Stimulated activated CD8-positive, alpha-beta memory T cell treated with anti-CD3 and anti-CD28 coated beads, Interleukin-15, amount 100 ng/mL, for 4 hours (primary cell): ENCODE results near the gene SMYD3.
"Not testable (repeated sequence)": the region's sequence is repeated elsewhere in the genome, so short reads cannot be mapped to it uniquely, and the experiment has no call there.

Experiments used
- DNase-seq, 2 donors: peaks; one replicate each; pipeline ENCODE4 v3.0.0-alpha.2; 2020; ENCODE audit warnings: low read depth in 2 of 2

The SMYD3 gene

DNA sequence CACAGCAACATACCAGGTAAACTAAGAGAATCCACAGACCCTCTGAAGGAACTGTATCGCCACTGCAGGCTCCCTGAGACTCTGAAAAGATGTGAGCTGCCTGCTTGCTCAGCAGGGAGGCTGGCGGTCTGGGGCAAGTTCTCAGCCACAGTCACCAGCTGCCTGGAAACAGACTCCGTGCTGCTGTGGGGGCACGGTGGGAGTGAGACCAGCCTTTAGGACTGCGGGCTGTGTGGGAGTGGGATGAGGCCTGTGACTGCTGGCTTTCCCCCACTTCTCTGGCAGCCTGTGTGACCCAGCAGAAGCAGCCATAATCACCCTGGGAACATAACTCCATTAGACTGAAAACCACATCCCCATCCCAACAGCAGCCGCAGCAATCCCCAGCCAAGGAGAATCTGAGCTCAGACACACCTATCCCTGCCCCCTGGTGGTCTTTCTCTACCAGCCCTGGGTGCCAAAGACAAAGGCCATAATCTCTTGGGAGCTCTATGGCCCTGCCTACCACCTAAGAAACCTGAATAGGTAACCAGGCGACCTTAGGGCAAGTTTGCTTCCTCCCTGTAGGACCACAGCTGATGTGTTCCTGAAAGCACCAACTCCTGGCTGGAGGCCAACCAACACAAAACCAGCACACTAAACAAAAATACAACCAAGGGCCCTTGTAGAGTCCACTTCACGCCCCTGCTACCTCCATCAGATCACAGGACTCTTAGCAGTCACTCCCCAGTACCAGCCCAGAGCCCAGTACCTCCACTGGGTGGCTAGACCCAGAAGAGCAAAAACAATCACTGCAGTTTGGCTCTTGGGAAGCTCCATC, 151.5 kb downstream of the SMYD3 start:
- no peak for DNase-seq

DNA sequence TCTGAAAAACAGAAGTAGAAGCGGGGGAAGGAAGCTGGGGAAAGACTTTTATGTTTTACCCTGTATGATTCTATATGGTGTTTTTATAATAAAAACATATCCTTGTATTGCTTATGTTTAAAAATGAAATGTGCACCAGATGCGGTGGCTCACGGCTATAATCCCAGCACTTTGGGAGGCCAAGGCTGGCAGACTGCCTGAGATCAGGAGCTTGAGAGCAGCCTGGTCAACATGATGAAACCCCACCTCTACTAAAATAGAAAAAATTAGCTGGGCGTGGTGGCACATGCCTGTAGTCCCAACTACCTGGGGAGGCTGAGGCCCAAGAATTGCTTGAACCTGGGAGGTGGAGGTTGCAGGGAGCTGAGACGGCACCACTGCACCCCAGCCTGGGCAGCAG, 155.4 kb downstream of the SMYD3 start:
- no peak for DNase-seq

DNA sequence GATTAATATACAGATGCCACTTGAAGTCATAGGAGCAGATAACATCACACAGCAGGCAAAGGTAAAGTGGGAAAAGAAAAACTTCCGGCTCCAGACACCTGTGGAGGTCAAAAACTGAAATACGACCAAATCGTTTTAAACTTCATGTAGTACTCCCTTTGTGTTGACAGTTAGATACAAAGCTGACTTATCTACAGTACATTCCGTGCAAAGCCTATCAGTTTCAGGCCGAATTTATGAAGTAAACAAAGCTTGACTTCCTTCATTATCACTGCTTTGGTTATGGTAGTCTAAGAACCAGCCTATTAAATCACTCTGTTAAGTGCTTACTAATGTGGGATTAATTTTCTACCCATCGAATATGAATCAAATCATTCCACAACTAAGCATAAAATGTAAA, 156.3 kb downstream of the SMYD3 start:
- no peak for DNase-seq

DNA sequence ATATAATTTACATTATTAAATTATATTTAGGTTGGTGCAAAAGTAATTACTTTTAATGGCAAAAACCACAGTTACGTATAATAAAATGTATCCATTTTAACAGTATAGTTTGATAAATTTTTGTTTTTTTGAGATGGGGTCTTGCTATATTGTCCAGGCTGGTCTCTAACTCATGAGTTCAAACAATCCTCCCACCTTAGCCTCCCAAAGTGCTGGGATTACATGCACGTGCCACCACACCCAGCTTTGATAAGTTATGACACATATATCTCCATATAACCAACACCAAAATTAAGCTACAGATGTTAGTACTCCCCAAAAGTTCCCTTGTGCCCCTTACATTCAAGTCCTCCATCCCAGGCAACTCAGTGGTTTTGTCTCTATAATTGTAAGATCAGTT, 163.1 kb downstream of the SMYD3 start:
- no peak for DNase-seq

DNA sequence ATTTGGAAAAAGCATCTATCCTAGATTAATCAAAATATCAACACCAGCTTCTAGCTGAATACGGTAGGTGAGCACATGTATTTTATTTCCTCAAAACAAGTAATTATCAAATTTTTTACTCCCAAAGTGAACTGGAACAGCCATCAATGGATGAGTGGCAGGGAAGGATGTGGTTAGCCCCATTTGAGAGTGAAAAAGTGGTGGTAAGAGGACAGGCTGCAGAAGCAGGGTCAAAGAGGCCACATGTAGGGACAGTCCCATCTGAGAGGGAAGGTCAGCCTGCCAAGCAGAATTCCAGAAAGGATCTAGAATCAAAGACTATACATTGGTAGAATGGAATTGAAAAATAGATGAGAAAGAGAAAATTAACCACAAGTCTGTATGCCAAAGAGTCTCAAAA, 163.8 kb downstream of the SMYD3 start:
- DNase-seq = no peak

DNA sequence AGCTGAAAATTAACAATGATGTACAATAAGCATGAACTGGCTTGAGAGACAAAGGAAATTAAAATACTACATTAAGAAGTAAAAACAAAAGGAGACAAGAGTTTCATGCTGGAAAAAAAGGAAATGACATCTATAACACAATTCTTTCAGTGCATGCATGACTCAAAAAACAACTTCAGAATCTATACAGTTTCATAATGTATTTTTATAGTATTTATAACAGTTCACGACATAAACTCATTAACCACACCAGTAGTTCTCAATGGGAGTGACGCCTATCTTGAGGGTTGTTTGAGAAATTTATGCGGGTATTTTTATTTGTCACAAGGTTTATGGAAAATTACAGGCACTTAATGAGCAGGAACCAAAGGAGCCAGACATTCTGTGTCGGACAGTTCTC, 168.5 kb downstream of the SMYD3 start:
- DNase-seq = no peak

DNA sequence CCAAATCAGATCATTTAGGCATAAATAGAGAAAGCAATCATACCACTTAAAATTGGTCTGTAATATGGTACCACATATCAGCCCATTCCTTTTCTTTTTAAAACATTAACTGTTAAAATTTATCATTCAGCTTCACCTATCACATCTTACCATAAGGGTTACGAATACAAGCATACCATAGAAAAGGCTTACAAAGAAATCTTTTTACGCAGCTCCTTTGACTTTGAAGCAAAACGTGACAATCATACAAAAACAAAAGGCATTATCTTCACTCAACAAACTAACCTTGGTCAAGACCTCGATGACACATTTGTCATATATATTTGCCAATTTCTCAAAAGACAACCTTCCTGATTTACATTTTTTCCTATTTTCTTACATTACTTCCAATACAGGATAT, 169.0 kb downstream of the SMYD3 start:
- DNase-seq = no peak

DNA sequence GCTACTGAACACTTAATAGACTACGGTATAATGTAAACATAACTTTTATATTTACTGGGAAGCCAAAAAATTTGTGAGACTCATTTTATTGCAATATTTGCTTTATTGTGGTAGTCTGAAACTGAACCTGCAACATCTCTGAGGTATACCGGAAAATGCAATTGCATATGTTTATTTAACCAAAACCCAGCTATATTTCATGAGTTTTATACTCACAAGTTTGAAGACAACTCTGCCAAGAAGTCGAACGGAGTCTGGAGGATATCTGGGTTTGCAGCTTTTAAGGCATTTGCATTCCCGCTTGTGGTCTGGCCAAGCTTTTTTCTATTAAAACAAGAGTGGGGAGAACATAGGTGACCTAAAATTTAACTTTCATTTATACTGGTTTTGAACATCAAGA, 171.9 kb downstream of the SMYD3 start:
- no peak for DNase-seq

DNA sequence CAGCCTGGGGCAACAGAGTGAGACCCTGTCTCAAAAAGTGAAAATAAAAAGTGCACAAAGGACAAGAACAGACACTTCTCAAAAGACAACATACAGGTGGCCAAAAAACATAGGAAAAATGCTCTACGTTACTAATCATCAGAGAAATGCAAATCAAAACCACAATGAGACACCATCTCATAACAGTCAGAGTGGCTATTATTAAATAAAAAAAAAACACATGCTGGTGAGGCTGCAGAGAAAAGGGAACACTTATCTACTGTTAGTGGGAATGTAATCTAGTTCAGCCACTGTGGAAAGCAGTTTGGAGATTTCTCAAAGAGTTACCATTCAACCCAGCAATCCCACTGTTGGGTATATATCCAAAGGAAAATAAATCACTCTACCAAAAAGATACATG, 173.2 kb downstream of the SMYD3 start:
- no peak for DNase-seq

DNA sequence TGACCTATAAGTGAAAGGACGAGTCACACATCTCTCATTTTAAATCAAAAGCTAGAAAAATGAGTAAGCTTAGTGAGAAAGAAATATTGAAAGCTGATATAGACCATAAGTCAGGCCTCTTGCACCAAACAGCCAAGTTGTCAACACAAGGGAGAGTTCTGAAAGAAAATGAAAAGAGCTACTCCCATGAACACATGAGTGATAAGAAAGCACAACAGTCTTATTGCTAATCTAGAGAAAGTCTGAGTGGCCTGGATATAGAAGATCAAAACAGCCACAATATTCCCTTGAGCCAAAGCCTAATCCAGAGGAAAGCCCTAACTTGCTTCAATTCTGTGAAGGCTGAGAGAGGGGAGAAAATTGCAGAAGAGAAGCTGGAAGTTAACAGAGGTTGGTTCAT, 175.0 kb downstream of the SMYD3 start:
- no peak for DNase-seq

DNA sequence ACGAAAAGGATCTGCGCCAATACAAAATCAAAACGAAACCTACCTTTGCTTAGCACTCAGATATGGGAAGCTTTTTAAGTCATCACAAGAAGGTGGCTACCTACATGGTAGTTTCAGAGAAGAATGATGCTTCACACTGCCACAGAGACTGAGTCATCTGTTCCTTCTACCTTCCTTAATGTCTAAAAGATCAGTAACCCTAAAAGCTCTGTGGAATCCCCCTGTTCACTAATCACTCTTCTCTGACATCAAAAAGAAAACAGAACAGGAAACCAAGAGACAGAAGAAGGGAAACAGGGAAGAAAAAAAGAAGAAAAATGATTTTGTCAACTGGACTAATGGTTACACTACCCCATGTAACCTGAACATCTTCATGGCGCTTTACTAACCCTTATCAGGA, 177.2 kb downstream of the SMYD3 start:
- DNase-seq = no peak

DNA sequence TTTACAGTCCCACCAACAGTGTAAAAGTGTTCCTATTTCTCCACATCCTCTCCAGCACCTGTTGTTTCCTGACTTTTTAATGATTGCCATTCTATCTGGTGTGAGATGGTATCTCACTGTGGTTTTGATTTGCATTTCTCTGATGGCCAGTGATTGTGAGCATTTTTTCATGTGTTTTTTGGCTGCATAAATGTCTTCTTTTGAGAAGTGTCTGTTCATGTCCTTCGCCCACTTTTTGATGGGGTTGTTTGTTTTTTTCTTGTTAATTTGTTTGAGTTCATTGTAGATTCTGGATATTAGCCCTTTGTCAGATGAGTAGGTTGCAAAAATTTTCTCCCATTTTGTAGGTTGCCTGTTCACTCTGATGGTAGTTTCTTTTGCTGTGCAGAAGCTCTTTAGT, 177.8 kb downstream of the SMYD3 start:
- not testable (repeated sequence) for DNase-seq

DNA sequence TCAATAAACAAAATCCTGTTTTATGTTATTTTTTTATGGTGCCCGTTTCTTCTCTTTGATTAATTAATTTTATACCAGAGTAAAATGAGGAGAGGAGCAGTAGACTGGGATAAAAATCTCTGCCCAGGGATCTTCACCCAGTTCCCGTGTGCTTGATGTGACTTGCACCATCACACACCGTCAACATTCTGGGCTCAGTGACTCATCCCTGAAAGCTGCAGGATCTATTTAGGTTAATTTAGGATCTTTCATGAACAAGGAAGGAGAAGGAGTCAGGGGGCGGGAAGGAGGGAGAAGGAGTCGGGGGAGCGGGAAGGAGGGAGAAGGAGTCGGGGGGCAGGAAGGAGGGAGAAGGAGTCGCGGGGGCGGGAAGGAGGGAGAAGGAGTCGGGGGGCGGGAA, 182.4 kb downstream of the SMYD3 start:
- no peak for DNase-seq

DNA sequence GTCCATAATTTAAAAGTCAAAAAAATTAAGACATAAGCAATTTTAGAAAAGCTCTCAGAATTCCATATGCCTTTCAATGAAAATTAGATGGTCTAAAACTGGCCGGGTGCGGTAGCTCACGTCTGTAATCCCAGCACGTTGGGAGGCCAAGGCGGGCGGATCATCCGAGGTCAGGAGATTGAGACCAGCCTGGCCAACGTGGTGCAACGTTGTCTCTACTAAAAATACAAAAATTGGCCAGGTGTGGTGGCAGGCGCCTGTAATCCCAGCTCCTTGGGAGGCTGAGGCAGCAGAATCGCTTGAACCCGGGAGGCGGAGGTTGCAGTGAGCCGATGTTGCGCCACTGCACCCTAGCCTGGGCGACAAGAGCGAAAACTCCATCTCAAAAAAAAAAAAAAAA, 183.0 kb downstream of the SMYD3 start:
- DNase-seq = not testable (repeated sequence)

DNA sequence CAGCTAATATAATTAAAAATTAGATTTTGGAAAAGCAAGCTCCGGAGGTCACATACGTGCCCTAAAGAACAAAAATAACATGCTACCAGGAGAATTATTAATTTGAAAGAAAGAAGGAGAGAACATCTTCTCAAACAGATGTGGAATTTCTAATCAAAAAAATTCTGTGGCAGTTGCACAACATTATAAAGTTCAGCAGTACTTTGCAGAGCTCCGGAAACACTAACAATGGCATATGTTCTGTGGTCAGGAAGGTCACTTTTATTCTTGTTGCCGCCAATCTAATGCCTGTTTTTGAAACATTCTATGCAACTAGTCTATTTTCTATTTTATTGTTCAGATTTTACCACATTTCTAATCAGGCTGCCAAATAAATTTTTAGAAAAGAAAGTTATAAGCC, 186.8 kb downstream of the SMYD3 start:
- DNase-seq = no peak

DNA sequence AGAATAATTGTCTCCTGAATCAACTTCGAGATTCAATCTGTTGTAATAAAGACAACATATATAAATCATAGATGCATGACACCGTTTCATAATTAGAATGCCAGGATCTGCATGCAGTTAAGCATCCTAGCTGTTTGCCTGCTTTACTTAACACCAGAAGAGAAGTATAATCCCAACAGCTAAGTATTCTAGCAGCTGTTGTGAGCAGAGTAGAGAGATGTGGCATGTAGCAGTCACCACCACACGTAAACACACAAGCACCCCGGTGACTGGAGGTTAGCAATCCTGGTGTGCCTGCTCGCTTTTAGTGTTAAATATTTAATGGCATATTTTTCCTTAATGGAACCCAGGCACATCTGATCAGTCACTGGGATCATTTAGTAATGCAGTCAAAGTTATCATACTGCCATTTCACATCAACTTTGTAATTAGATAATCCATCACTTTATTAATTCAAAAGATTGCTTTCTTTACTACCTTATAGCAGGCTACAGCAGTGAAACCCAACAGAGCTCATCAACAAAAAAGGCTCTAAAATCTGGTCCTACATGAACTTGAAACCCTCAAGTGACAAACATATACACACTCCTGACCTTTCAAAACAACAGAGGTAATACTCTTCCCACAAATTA, 187.9 kb downstream of the SMYD3 start:
- no peak for DNase-seq

DNA sequence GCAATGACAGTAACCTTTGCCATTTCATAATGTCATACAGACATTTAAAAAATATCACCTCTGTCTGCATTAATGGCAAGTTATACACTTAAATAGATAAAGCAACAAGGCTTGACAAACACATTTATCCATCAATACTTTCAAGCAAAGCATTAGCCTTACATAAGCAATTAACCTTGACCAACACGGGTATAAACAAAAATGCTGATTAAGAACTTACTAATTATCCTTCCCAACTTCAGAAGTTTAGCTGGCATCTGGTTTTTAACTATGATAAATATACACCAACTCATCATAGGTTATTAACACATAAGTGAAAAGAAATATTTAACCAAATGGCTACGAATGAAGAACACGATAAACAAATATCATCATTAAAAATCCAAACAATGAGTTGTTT, 188.5 kb downstream of the SMYD3 start:
- DNase-seq = no peak

DNA sequence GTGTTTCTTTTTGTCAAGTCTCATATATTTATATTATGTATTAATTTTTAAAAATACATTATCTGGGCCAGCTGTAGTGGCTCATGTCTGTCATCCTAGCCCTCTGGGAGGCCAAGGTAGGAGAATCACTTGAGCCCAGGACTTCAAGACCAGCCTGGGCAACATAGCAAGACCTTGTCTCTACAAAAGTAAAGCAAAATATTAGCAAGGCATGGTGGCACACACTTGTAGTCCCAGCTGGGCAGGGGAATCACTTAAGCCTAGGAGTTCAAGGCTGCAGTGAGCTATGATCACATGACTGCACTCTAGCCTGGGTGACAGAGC, 189.1 kb downstream of the SMYD3 start:
- no peak for DNase-seq

DNA sequence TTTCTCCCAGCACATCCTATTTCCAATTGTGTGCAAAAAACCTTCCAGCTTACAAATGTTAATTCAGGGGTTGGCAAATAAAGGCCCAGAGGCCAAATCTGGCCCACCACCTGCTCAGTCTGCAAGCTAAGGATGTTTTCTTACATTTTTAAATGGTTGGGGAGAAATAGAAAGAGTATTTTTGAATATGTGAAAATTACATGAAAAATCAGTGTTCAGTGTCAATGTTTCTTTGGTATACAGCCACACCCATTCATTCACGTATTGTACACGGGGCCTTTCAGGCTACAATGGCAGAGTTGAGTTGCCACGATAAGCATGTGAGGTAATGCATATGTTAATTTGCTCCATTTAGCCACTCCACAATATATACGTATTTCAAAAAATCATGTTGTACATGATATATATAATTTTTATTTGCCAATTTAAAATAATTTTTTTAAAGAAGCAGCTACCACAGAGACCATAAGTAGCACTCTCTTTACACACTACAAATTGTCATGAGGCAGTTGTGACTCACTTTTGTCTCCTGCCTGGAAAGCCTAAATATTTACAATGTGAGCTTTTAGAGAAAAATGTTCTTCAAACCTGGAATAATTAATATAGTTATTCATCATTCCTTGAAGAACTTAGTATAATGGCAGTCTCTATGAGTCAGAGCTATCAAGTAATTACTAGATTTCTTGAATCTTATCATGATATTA, 189.6 kb downstream of the SMYD3 start:
- DNase-seq = no peak

DNA sequence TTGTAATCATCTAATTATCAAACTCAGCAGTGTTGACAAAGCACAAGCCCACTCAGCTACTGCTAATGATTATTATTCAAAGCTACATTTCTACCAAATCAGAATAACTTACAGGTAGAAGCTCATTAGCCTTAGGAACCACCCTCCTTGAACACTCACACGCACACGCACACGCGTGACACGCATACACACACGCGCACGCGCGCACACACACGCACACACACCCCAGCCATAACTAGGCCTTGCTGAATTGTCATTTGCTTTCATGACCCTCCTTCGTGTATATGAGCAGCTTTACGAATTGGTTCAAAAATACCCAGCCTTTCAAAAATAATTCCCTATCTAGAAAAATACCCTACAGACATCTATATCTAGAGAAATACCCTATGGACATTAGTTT, 195.6 kb downstream of the SMYD3 start:
- DNase-seq = no peak

DNA sequence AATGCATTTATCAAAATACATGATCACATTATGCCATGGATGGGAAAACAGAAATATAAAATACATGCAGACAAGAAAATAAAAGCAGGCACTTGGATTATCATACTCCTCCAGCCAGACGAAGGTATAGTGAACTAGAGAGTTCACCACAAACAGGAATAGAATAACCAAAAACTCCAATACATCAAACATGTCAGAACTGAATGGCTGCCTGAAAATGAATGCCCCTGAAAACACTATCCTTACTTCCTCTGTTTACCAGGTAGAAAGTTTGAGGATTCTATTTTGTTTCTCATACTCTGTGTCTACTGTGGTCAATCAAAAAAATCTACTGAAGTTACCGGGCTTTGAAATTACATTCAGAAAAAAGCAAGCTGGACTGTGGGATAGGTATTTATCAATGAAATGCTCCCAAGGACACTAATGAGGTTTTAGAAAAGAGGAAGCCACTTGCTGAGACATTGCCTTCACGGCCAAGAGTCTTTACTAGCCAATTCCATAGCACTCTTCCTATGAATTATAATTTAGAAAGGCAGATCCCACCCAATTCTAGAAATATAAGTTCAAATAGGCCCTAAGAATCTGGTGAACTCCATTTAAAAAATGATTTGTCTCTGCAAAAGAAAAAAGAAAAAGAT, 197.7 kb downstream of the SMYD3 start:
- DNase-seq = no peak

DNA sequence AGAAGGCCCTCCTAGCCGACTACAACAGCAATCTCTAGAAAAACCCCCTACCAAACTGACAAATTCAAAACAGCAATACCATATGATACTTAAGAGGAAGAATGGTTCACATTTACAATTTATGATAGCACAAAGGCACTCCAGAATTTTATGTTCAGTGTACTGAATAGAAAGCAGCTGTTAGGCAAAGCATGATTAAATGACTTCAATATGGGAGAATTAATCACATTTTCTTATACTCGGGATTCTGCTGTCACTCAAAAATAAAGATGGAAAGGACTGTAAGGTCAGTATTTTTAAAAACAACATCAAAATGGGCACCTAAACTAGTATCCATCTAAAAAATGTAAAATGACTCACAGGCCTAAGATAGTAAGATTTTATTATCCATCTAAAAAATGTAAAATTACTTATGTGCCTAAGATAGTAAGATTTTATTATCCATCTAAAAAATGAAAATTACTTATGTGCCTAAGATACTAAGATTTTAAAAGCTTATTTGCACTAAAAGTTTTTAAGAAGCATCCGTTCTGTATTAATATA, 198.5 kb downstream of the SMYD3 start:
- DNase-seq = no peak
